Neural cell (in vitro differentiated cells): ENCODE measurements around the gene OCRL.

Source experiments
- EZH2 ChIP-seq: fragments of 200-600, 300-800 bp; shearing (Covaris generic), sonication (generic); IDR thresholded peaks from 2 replicates; pipeline ENCODE4 v1.6.1; 2014; ENCODE audit warnings: antibody characterized with exemption, low read length, borderline replicate concordance, mild to moderate bottlenecking; ENCODE audit not compliant: insufficient read depth, poor library complexity, severe bottlenecking
- RAD21 ChIP-seq: fragments of 450-650 bp; conservative IDR thresholded peaks from 2 replicates; pipeline ENCODE4 v1.6.1; 2014; ENCODE audit warnings: antibody characterized with exemption, mild to moderate bottlenecking, moderate library complexity
- TF ChIP-seq, protein P1 (sequence below): IDR thresholded peaks from 2 replicates; pipeline ENCODE4 v1.6.1; 2012; ENCODE audit warnings: borderline replicate concordance

GRCh38 chrX:129638917-129639316 is 98.9 kb downstream of the OCRL start:
- TF ChIP-seq EZH2 (no peak), RAD21 (no peak)
- TF ChIP-seq, protein P1, sequence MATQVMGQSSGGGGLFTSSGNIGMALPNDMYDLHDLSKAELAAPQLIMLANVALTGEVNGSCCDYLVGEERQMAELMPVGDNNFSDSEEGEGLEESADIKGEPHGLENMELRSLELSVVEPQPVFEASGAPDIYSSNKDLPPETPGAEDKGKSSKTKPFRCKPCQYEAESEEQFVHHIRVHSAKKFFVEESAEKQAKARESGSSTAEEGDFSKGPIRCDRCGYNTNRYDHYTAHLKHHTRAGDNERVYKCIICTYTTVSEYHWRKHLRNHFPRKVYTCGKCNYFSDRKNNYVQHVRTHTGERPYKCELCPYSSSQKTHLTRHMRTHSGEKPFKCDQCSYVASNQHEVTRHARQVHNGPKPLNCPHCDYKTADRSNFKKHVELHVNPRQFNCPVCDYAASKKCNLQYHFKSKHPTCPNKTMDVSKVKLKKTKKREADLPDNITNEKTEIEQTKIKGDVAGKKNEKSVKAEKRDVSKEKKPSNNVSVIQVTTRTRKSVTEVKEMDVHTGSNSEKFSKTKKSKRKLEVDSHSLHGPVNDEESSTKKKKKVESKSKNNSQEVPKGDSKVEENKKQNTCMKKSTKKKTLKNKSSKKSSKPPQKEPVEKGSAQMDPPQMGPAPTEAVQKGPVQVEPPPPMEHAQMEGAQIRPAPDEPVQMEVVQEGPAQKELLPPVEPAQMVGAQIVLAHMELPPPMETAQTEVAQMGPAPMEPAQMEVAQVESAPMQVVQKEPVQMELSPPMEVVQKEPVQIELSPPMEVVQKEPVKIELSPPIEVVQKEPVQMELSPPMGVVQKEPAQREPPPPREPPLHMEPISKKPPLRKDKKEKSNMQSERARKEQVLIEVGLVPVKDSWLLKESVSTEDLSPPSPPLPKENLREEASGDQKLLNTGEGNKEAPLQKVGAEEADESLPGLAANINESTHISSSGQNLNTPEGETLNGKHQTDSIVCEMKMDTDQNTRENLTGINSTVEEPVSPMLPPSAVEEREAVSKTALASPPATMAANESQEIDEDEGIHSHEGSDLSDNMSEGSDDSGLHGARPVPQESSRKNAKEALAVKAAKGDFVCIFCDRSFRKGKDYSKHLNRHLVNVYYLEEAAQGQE, result no peak
